Astrocyte of the cerebellum (primary cell): ENCODE results near the gene PORCN.

Experiments
- DNase-seq: peaks from one replicate; pipeline ENCODE4 v3.0.0-alpha.2; 2011; ENCODE audit warnings: low read depth
- H3K4me3 ChIP-seq: 2 replicates; pipeline ENCODE4 v1.5.1; 2011; ENCODE audit warnings: mild to moderate bottlenecking, low read depth, low read length, moderate library complexity
- in situ Hi-C: cut with HindIII; loops from 2 replicates; pipeline ENCODE4 v1.10.0; 2017; ENCODE audit warnings: low sequenced_read_pairs
- TF ChIP-seq, protein P1 (sequence below): IDR thresholded peaks from 2 replicates; pipeline ENCODE4 v1.5.1; 2012; ENCODE audit warnings: low read length, low read depth, moderate library complexity, mild to moderate bottlenecking; ENCODE audit errors: missing control alignments

PORCN gene

DNA sequence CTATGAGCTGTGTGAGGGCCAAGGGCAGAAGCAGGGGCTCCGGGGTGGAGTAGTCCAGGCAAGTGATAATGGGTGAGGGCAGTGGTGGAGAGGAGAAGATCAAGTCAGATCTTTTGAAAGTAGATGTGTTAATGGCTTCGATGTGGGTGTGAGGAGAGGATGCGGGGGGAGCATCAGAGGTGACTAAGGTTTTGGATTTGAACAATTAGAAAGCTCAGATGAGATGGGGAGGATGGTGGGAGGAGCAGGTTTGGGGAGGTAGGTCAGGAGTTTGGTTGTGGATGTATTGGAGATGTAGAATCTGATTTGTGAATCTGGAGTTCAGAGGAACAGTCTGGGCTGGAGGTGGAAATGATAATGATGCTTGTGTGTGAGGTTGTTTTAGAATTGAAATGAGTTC, 28.2 kb upstream of the PORCN start:
- TF ChIP-seq, protein P1, sequence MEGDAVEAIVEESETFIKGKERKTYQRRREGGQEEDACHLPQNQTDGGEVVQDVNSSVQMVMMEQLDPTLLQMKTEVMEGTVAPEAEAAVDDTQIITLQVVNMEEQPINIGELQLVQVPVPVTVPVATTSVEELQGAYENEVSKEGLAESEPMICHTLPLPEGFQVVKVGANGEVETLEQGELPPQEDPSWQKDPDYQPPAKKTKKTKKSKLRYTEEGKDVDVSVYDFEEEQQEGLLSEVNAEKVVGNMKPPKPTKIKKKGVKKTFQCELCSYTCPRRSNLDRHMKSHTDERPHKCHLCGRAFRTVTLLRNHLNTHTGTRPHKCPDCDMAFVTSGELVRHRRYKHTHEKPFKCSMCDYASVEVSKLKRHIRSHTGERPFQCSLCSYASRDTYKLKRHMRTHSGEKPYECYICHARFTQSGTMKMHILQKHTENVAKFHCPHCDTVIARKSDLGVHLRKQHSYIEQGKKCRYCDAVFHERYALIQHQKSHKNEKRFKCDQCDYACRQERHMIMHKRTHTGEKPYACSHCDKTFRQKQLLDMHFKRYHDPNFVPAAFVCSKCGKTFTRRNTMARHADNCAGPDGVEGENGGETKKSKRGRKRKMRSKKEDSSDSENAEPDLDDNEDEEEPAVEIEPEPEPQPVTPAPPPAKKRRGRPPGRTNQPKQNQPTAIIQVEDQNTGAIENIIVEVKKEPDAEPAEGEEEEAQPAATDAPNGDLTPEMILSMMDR: no peak
- no peak for DNase-seq
- no peak overlapping the region for H3K4me3 ChIP-seq
- in situ Hi-C loops: no loop called here

DNA sequence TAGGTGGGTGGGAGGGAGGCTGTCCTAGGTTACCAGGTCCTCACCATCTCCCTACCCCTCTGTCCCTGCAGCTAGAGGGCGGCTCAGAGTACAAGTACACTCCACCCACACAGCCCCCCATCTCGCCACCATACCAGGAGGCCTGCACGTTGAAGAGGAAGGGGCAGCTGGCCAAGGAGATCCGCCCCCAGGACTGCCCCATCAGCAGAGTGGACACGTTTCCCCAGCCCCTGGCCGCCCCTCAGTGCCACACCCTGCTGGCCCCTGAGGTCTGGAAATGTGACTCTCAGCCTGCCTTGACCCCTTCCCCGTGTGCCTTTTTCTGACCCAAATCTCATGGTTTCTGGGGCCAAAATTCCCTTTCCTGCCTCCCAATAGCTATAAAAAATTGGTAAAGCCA, 26.3 kb upstream of the PORCN start:
- TF ChIP-seq, protein P1: no peak

GRCh38 chrX:48487362-48487798, 21.4 kb upstream of the PORCN start:
- in situ Hi-C loops: no loop called here
- peak; percentile 94 for DNase-seq
- no peak overlapping the region for H3K4me3 ChIP-seq
- TF ChIP-seq, protein P1: no peak

More for the DNA sequence above, 26.3 kb upstream of the PORCN start:
- in situ Hi-C loops: no loop called here
- DNase-seq: no peak
- H3K4me3 ChIP-seq: no peak overlapping the region

- H3K4me3 ChIP-seq: no peak overlapping the region
- TF ChIP-seq, protein P1: no peak
- in situ Hi-C loops: no loop called here
- no peak for DNase-seq
These were observed 20.8 kb upstream of the PORCN start for GRCh38 chrX:48488034-48488433.

DNA sequence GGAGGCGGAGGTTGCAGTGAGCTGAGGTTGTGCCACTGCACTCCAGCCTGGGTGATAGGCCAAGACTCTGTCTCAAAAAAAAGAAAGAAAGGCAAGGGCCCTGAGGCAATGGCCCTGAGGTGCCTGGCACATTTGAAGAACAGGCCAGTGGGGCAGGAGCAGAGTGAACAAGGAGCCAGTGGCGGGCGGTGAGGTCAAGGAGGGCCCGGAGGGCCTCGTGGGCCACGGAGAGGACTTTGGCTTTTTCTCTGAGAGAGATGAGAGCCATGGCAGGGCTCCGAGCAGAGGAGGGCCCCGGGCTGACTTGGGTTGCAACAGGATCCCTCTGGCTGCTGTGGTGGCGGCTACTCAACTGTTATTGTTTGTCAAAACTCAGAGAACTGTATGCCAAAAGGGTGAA, 19.5 kb upstream of the PORCN start:
- no peak for DNase-seq
- no peak overlapping the region for H3K4me3 ChIP-seq
- TF ChIP-seq, protein P1: no peak
- in situ Hi-C loops: no loop called here

DNA sequence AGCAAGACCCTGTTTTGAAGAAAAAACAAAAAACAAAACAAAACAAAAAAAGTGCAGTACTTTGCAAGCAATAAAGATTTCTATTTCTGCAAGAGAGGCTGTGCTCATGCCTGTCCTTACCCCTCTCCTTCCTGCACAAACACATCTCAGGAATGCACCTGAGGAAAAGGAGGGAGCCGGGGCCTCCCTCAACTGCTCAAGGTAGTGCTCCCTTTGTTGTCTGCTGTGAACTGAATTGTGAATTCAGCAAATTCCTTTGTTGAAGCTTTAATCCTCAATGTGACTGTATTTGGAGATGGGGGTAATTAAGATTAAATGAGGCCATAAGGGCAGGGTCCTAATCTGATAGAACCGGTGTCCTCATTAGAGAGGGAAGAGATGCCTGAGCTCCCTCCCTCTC, 18.9 kb upstream of the PORCN start:
- no peak overlapping the region for H3K4me3 ChIP-seq
- DNase-seq: no peak
- TF ChIP-seq, protein P1: no peak
- in situ Hi-C loops: no loop called here

- no peak overlapping the region for H3K4me3 ChIP-seq
- TF ChIP-seq, protein P1: no peak
- in situ Hi-C loops: no loop called here
- no peak for DNase-seq
These were observed 18.1 kb upstream of the PORCN start for GRCh38 chrX:48490661-48491060.
